ENCODE measurements around the gene ERICH4. TPM values are rescaled to one million over a fixed set of nuclear protein-coding genes. Genes with fewer than 3 reads are reported as not detected.
A peak's percentile ranks its signal among the peaks of the same experiment; 100 is the strongest.

ERICH4 gene
- total and polyA plus RNA-seq, 5 donors from 2014 or later: not detected

GRCh38 chr19:41416194-41416674, 26.7 kb upstream of the ERICH4 start:
- peaks cover 61% of the 10 kb centered on the region for H3K36me3 ChIP-seq (ENCODE audit: control insufficient read depth, insufficient read depth, low read length)

GRCh38 chr19:41420101-41420880, 22.7 kb upstream of the ERICH4 start:
- H3K9me3 Mint-ChIP-seq: peaks cover 0 to 2% (median 0%) of the 10 kb centered on the region in 7 donors
- ATAC-seq (ENCODE audit: low read depth in 2 of 2): no peak
- Histone ChIP-seq H3K4me3 (ENCODE audit: low read depth, low read length) (no peak overlapping the region), H3K36me3 (ENCODE audit: control insufficient read depth, insufficient read depth, low read length) (peaks cover 59% of the 10 kb centered on the region), H3K4me1 (ENCODE audit: control insufficient read depth, insufficient read depth, low read length, poor library complexity, severe bottlenecking) (no peaks in the 10 kb centered on the region), H3K27ac (ENCODE audit: insufficient read depth, low read length, poor library complexity, severe bottlenecking) (no peak overlapping the region), H3K9me3 (ENCODE audit: control insufficient read depth in 2 of 2, low read length in 2 of 2) (no peaks in the 10 kb centered on the region), H3K27me3 (ENCODE audit: control insufficient read depth, insufficient read depth, low read length) (no peaks in the 10 kb centered on the region)
- H3K4me3 Mint-ChIP-seq: no peak overlapping the region
- H3K36me3 Mint-ChIP-seq: peaks cover 16% of the 10 kb centered on the region
- no peaks in the 10 kb centered on the region for H3K27me3 Mint-ChIP-seq
- no peak for DNase-seq
- H3K27ac Mint-ChIP-seq: no peak overlapping the region
- peaks cover 0 to 4% (median 0%) of the 10 kb centered on the region in 4 donors for H3K4me1 Mint-ChIP-seq

More at GRCh38 chr19:41416194-41416674, 26.7 kb upstream of the ERICH4 start:
- ATAC-seq (ENCODE audit: low read depth in 2 of 2) (no peak), DNase-seq (no peak)
- peaks cover 27% of the 10 kb centered on the region for H3K36me3 Mint-ChIP-seq
- H3K4me1 Mint-ChIP-seq: no peaks in the 10 kb centered on the region
- no peak overlapping the region for H3K4me3 ChIP-seq (ENCODE audit: low read depth, low read length)
- no peak overlapping the region for H3K27ac Mint-ChIP-seq
- H3K9me3 Mint-ChIP-seq: no peaks in the 10 kb centered on the region
- no peak overlapping the region for H3K27ac ChIP-seq (ENCODE audit: insufficient read depth, low read length, poor library complexity, severe bottlenecking)
- no peak overlapping the region for H3K4me3 Mint-ChIP-seq
- H3K4me1 ChIP-seq (ENCODE audit: control insufficient read depth, insufficient read depth, low read length, poor library complexity, severe bottlenecking): no peaks in the 10 kb centered on the region
- no peaks in the 10 kb centered on the region for H3K27me3 ChIP-seq (ENCODE audit: control insufficient read depth, insufficient read depth, low read length)
- H3K9me3 ChIP-seq (ENCODE audit: control insufficient read depth in 2 of 2, low read length in 2 of 2): no peaks in the 10 kb centered on the region
- no peaks in the 10 kb centered on the region for H3K27me3 Mint-ChIP-seq

GRCh38 chr19:41421314-41421713, 21.6 kb upstream of the ERICH4 start:
- Mint-ChIP-seq H3K27me3 (no peaks in the 10 kb centered on the region), H3K9me3 (peaks cover 0 to 2% (median 0%) of the 10 kb centered on the region in 7 donors), H3K4me3 (no peak overlapping the region), H3K36me3 (peaks cover 15% of the 10 kb centered on the region), H3K4me1 (peaks cover 0 to 7% (median 0%) of the 10 kb centered on the region in 4 donors), H3K27ac (peak overlapping the region in 1 of 3 donors; percentile 29)
- Histone ChIP-seq H3K4me3 (ENCODE audit: low read depth, low read length) (no peak overlapping the region), H3K4me1 (ENCODE audit: control insufficient read depth, insufficient read depth, low read length, poor library complexity, severe bottlenecking) (no peaks in the 10 kb centered on the region), H3K27ac (ENCODE audit: insufficient read depth, low read length, poor library complexity, severe bottlenecking) (no peak overlapping the region), H3K27me3 (ENCODE audit: control insufficient read depth, insufficient read depth, low read length) (no peaks in the 10 kb centered on the region), H3K36me3 (ENCODE audit: control insufficient read depth, insufficient read depth, low read length) (peaks cover 54% of the 10 kb centered on the region), H3K9me3 (ENCODE audit: control insufficient read depth in 2 of 2, low read length in 2 of 2) (no peaks in the 10 kb centered on the region)
- DNase-seq: no peak
- ATAC-seq (ENCODE audit: low read depth in 2 of 2): no peak

DNA sequence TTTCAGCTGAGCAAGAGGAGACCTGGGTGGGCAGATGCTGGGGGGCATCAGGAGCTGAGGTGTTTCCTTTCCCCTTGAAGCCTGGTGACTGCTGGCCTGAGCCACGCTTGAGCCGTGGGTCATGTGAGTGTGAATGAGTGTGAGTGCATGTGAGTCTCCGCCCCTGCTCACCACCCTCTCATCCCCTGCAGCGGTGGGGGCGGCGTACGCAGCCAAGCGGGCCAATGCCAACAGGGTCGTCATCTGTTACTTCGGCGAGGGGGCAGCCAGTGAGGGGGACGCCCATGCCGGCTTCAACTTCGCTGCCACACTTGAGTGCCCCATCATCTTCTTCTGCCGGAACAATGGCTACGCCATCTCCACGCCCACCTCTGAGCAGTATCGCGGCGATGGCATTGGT, 21.0 kb upstream of the ERICH4 start:
- ATAC-seq (ENCODE audit: low read depth in 2 of 2) (no peak), DNase-seq (no peak)
- Mint-ChIP-seq H3K4me3 (no peak overlapping the region), H3K36me3 (peaks cover 14% of the 10 kb centered on the region), H3K27me3 (no peaks in the 10 kb centered on the region), H3K27ac (peak overlapping the region in 1 of 3 donors; percentile 47), H3K4me1 (peaks cover 0 to 10% (median 2%) of the 10 kb centered on the region in 4 donors), H3K9me3 (peaks cover 0 to 2% (median 0%) of the 10 kb centered on the region in 7 donors)
- no peaks in the 10 kb centered on the region for H3K9me3 ChIP-seq (ENCODE audit: control insufficient read depth in 2 of 2, low read length in 2 of 2)
- peaks cover under 1% of the 10 kb centered on the region for H3K4me1 ChIP-seq (ENCODE audit: control insufficient read depth, insufficient read depth, low read length, poor library complexity, severe bottlenecking)
- no peak overlapping the region for H3K4me3 ChIP-seq (ENCODE audit: low read depth, low read length)
- no peak overlapping the region for H3K27ac ChIP-seq (ENCODE audit: insufficient read depth, low read length, poor library complexity, severe bottlenecking)
- H3K27me3 ChIP-seq (ENCODE audit: control insufficient read depth, insufficient read depth, low read length): no peaks in the 10 kb centered on the region
- H3K36me3 ChIP-seq (ENCODE audit: control insufficient read depth, insufficient read depth, low read length): peaks cover 52% of the 10 kb centered on the region

- Mint-ChIP-seq H3K27ac (no peak overlapping the region), H3K4me3 (no peak overlapping the region), H3K9me3 (peaks cover 0 to 2% (median 0%) of the 10 kb centered on the region in 7 donors), H3K36me3 (peaks cover 14% of the 10 kb centered on the region), H3K4me1 (peaks cover 0 to 13% (median 2%) of the 10 kb centered on the region in 4 donors), H3K27me3 (no peaks in the 10 kb centered on the region)
- H3K4me3 ChIP-seq (ENCODE audit: low read depth, low read length): no peak overlapping the region
- H3K27ac ChIP-seq (ENCODE audit: insufficient read depth, low read length, poor library complexity, severe bottlenecking): no peak overlapping the region
- H3K9me3 ChIP-seq (ENCODE audit: control insufficient read depth in 2 of 2, low read length in 2 of 2): no peaks in the 10 kb centered on the region
- no peaks in the 10 kb centered on the region for H3K27me3 ChIP-seq (ENCODE audit: control insufficient read depth, insufficient read depth, low read length)
- peaks cover 4% of the 10 kb centered on the region for H3K4me1 ChIP-seq (ENCODE audit: control insufficient read depth, insufficient read depth, low read length, poor library complexity, severe bottlenecking)
- peaks cover 49% of the 10 kb centered on the region for H3K36me3 ChIP-seq (ENCODE audit: control insufficient read depth, insufficient read depth, low read length)
- no peak for ATAC-seq (ENCODE audit: low read depth in 2 of 2)
- no peak for DNase-seq
Observed at GRCh38 chr19:41422456-41422855, 20.5 kb upstream of the ERICH4 start.

GRCh38 chr19:41422955-41423354, 20.0 kb upstream of the ERICH4 start:
- H3K4me1 Mint-ChIP-seq: peaks cover 0 to 18% (median 3%) of the 10 kb centered on the region in 4 donors
- H3K36me3 ChIP-seq (ENCODE audit: control insufficient read depth, insufficient read depth, low read length): peaks cover 49% of the 10 kb centered on the region
- DNase-seq (no peak), ATAC-seq (ENCODE audit: low read depth in 2 of 2) (no peak)
- H3K36me3 Mint-ChIP-seq: peaks cover 14% of the 10 kb centered on the region
- peaks cover 0 to 2% (median 0%) of the 10 kb centered on the region in 7 donors for H3K9me3 Mint-ChIP-seq
- no peak overlapping the region for H3K4me3 Mint-ChIP-seq
- H3K27ac ChIP-seq (ENCODE audit: insufficient read depth, low read length, poor library complexity, severe bottlenecking): no peak overlapping the region
- H3K27me3 ChIP-seq (ENCODE audit: control insufficient read depth, insufficient read depth, low read length): no peaks in the 10 kb centered on the region
- H3K9me3 ChIP-seq (ENCODE audit: control insufficient read depth in 2 of 2, low read length in 2 of 2): no peaks in the 10 kb centered on the region
- H3K4me1 ChIP-seq (ENCODE audit: control insufficient read depth, insufficient read depth, low read length, poor library complexity, severe bottlenecking): peaks cover 6% of the 10 kb centered on the region
- no peak overlapping the region for H3K27ac Mint-ChIP-seq
- H3K4me3 ChIP-seq (ENCODE audit: low read depth, low read length): no peak overlapping the region
- no peaks in the 10 kb centered on the region for H3K27me3 Mint-ChIP-seq

DNA sequence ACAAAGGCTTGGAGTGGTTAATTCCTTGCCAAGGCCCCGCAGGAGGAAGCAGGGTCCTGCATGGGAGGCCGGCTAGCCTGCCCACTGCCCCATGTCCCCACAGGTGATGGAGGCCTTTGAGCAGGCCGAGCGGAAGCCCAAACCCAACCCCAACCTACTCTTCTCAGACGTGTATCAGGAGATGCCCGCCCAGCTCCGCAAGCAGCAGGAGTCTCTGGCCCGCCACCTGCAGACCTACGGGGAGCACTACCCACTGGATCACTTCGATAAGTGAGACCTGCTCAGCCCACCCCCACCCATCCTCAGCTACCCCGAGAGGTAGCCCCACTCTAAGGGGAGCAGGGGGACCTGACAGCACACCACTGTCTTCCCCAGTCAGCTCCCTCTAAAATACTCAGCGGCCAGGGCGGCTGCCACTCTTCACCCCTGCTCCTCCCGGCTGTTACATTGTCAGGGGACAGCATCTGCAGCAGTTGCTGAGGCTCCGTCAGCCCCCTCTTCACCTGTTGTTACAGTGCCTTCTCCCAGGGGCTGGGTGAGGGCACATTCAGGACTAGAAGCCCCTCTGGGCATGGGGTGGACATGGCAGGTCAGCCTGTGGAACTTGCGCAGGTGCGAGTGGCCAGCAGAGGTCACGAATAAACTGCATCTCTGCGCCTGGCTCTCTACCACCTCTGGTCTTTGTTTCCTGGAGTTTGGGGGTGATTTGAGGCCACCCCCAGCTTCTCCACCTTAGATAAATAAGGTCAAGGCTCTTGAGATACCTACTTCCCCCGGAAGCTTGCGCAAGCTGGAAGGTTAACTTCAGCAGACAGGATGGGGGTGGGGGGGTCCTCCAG, 18.4 kb upstream of the ERICH4 start:
- Histone ChIP-seq H3K27ac (ENCODE audit: insufficient read depth, low read length, poor library complexity, severe bottlenecking) (no peak overlapping the region), H3K9me3 (ENCODE audit: control insufficient read depth in 2 of 2, low read length in 2 of 2) (no peaks in the 10 kb centered on the region), H3K36me3 (ENCODE audit: control insufficient read depth, insufficient read depth, low read length) (peaks cover 39% of the 10 kb centered on the region), H3K4me1 (ENCODE audit: control insufficient read depth, insufficient read depth, low read length, poor library complexity, severe bottlenecking) (peaks cover 13% of the 10 kb centered on the region), H3K4me3 (ENCODE audit: low read depth, low read length) (no peak overlapping the region), H3K27me3 (ENCODE audit: control insufficient read depth, insufficient read depth, low read length) (no peaks in the 10 kb centered on the region)
- Mint-ChIP-seq H3K27ac (peak overlapping the region in 1 of 3 donors; percentile 31), H3K27me3 (no peaks in the 10 kb centered on the region), H3K4me3 (no peak overlapping the region), H3K9me3 (peaks cover 0 to 2% (median 0%) of the 10 kb centered on the region in 7 donors), H3K36me3 (peaks cover 14% of the 10 kb centered on the region), H3K4me1 (peaks cover 0 to 29% (median 5%) of the 10 kb centered on the region in 4 donors)
- peak in 1 of 3 donors; percentile 46 for DNase-seq
- ATAC-seq (ENCODE audit: low read depth in 2 of 2): no peak

Data from CD4-positive, CD25-positive, alpha-beta regulatory T cell (primary cell).